Endothelial cell (in vitro differentiated cells): ENCODE measurements around the gene RPTOR. TPM values are rescaled to one million over a fixed set of nuclear protein-coding genes. Genes with fewer than 3 reads are reported as not detected.
A peak's percentile ranks its signal among the peaks of the same experiment; 100 is the strongest.

Source experiments
- DNase-seq: peaks from one replicate; pipeline ENCODE4 v3.0.0; 2021; ENCODE audit warnings: low spot score
- H3K27ac Mint-ChIP-seq: one replicate; pipeline ENCODE4 v1.8.0; 2021; ENCODE audit warnings: mixed read lengths, inconsistent platforms; ENCODE audit not compliant: unreplicated experiment
- H3K27me3 Mint-ChIP-seq: one replicate; pipeline ENCODE4 v1.8.0; 2021; ENCODE audit warnings: mild to moderate bottlenecking, moderate library complexity, mixed read lengths, inconsistent platforms; ENCODE audit not compliant: unreplicated experiment
- H3K36me3 Mint-ChIP-seq: one replicate; pipeline ENCODE4 v1.8.0; 2021; ENCODE audit warnings: mild to moderate bottlenecking, low read depth, mixed read lengths, inconsistent platforms; ENCODE audit not compliant: unreplicated experiment
- H3K4me1 Mint-ChIP-seq: one replicate; pipeline ENCODE4 v1.8.0; 2021; ENCODE audit warnings: mild to moderate bottlenecking, mixed read lengths, inconsistent platforms; ENCODE audit not compliant: unreplicated experiment
- H3K4me3 Mint-ChIP-seq: one replicate; pipeline ENCODE4 v1.8.0; 2021; ENCODE audit warnings: mild to moderate bottlenecking, mixed read lengths, inconsistent platforms; ENCODE audit not compliant: unreplicated experiment
- H3K9me3 Mint-ChIP-seq: one replicate; pipeline ENCODE4 v1.8.0; 2021; ENCODE audit warnings: mixed read lengths, inconsistent platforms; ENCODE audit not compliant: unreplicated experiment
- CTCF ChIP-seq: fragments of 200-600 bp; sonication (generic); IDR thresholded peaks from one replicate; pipeline ENCODE4 v1.5.0; 2021; ENCODE audit warnings: antibody characterized with exemption; ENCODE audit not compliant: unreplicated experiment
- total RNA-seq: library from RNA; stranded (reverse); fragmentation: NEBNext Ultra II Directional; extraction: Animal tissue kit (Norgen Biotek cat#: 25700); gene quantifications from one replicate; pipeline ENCODE4 v1.2.1, GENCODE V29; 2021; ENCODE audit not compliant: unreplicated experiment

The RPTOR gene
- total RNA-seq, 1 donor from 2014 or later, result 36.7 TPM

- Mint-ChIP-seq H3K9me3 (no peaks in the 10 kb centered on the region), H3K27ac (no peak overlapping the region), H3K4me1 (peaks cover 13% of the 10 kb centered on the region)
Measured at GRCh38 chr17:80922580-80923160, 378.0 kb downstream of the RPTOR start.

GRCh38 chr17:80923211-80924110 lies 378.8 kb downstream of the RPTOR start:
- H3K36me3 Mint-ChIP-seq, result peaks cover 22% of the 10 kb centered on the region
- peaks cover 20% of the 10 kb centered on the region for H3K4me1 Mint-ChIP-seq
- H3K27ac Mint-ChIP-seq, result no peak overlapping the region
- no peaks in the 10 kb centered on the region for H3K9me3 Mint-ChIP-seq
- no peak for DNase-seq
- H3K4me3 Mint-ChIP-seq, result no peak overlapping the region
- H3K27me3 Mint-ChIP-seq, result peaks cover 3% of the 10 kb centered on the region
- TF ChIP-seq CTCF, result no peak

More at GRCh38 chr17:80922580-80923160, 378.0 kb downstream of the RPTOR start:
- Mint-ChIP-seq H3K36me3 (peaks cover 20% of the 10 kb centered on the region), H3K4me3 (no peak overlapping the region), H3K27me3 (peaks cover 5% of the 10 kb centered on the region)
- TF ChIP-seq CTCF, result no peak
- DNase-seq, result no peak

- Mint-ChIP-seq H3K36me3 (peaks cover 22% of the 10 kb centered on the region), H3K4me1 (peaks cover 22% of the 10 kb centered on the region), H3K27ac (no peak overlapping the region), H3K4me3 (peak overlapping the region; percentile 62), H3K27me3 (peaks cover 3% of the 10 kb centered on the region), H3K9me3 (no peaks in the 10 kb centered on the region)
- DNase-seq, result no peak
- no peak for TF ChIP-seq CTCF
Measured at GRCh38 chr17:80924111-80924806, 379.6 kb downstream of the RPTOR start.

- H3K4me3 Mint-ChIP-seq, result peak overlapping the region; percentile 62
- H3K9me3 Mint-ChIP-seq, result no peaks in the 10 kb centered on the region
- peaks cover 26% of the 10 kb centered on the region for H3K4me1 Mint-ChIP-seq
- no peak for DNase-seq
- H3K36me3 Mint-ChIP-seq, result peaks cover 26% of the 10 kb centered on the region
- H3K27me3 Mint-ChIP-seq, result peaks cover 5% of the 10 kb centered on the region
- TF ChIP-seq CTCF, result no peak
- no peak overlapping the region for H3K27ac Mint-ChIP-seq
Measured at GRCh38 chr17:80924807-80925610, 380.4 kb downstream of the RPTOR start.
